GM08714 (cell line): ENCODE results near the gene GRM7.

ENCODE experiments used
- H3K4me3 ChIP-seq: fragments of 200-500 bp; sonication (Bioruptor generic); 2 replicates; pipeline ENCODE4 v1.5.1; 2014; ENCODE audit warnings: mild to moderate bottlenecking, low read length, inconsistent platforms
- ZNF274 ChIP-seq: IDR thresholded peaks from 2 replicates; pipeline ENCODE4 v1.6.1; 2012; ENCODE audit warnings: mild to moderate bottlenecking, low read depth, low read length

The GRM7 gene

DNA sequence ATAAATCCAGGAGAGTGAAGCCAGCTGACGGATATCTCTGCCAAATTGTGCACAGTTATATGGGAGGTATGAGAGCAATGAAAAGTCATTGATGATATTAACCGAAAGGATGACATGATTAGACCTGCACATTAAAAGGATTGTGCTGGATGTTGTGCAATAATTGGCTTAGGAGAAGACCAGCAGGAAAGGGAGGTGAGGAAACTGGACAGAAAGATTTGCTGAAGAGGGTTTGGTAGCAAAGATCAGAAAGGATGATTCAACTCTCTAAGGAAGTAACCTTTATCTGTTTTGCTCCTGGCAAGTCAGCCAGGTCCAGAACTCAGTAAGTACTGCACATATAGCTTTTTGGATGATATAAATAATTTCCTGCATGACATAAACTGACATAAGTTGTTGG lies 704.7 kb downstream of the GRM7 start:
- no peak overlapping the region for H3K4me3 ChIP-seq
- TF ChIP-seq ZNF274 = no peak

DNA sequence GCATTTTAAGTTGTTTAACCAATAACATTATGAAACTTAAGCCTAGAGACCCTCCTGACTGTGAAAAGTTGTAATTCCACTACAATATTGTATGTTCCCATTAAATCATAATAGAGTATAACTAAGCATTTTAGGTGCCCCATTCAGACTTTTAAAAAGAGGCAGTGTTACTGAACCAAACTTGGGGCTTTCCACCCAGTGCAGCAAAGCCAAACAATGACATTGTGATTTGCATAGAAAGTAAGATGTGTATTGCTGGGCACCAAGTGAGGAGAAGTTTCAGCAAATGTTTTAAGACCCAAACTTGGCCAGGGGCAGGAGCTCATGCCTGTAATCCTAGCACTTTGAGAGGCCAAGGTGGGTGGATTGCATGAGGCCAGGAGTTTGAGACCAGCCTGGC lies 706.2 kb downstream of the GRM7 start:
- TF ChIP-seq ZNF274 = no peak
- no peak overlapping the region for H3K4me3 ChIP-seq

DNA sequence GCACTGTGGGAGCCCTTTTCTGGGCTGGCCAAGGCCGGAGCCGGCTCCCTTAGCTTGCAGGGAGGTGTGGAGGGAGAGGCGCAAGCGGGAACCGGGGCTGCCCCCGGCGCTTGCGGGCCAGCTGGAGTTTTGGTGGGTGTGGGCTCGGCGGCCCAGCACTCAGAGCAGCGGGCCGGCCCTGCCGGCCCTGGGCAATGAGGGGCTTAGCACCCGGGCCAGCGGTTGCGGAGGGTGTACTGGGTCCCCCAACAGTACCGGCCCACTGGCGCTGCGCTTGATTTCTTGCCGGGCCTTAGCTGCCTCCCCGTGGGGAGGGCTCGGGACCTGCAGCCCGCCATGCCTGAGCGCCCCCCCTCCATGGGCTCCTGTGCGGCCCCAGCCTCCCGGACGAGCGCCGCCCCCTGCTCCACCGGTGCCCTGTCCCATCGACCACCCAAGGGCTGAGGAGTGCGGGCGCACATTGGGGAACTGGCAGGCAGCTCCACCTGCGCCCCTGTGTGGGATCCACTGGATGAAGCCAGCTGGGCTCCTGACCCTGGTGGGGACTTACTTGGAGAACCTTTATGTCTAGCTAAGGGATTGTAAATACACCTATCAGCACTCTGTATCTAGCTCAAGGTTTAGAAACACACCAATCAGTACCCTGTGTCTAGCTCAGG lies 707.7 kb downstream of the GRM7 start:
- TF ChIP-seq ZNF274 = no peak

DNA sequence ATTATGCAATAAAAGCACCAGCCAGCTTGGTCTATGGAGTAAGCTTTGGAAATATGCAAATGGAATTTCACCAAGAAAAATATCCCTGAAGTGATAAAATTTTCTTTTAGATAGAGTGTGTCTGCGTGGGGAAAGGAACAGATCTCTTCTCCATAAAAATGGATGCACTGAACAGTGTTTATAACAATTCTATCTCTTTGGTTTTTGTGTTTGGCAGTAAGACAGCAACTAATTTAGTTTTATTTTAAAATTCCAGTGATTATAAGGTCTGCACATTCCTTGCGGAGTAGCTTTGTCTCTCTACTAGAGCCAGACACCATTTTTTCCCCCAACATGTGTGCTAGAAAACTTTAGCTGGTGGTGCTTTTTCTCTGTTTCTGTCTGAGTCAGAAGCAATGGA lies 712.4 kb downstream of the GRM7 start:
- no peak overlapping the region for H3K4me3 ChIP-seq
- no peak for TF ChIP-seq ZNF274

More for the DNA sequence above, 707.7 kb downstream of the GRM7 start:
- H3K4me3 ChIP-seq = no peak overlapping the region

DNA sequence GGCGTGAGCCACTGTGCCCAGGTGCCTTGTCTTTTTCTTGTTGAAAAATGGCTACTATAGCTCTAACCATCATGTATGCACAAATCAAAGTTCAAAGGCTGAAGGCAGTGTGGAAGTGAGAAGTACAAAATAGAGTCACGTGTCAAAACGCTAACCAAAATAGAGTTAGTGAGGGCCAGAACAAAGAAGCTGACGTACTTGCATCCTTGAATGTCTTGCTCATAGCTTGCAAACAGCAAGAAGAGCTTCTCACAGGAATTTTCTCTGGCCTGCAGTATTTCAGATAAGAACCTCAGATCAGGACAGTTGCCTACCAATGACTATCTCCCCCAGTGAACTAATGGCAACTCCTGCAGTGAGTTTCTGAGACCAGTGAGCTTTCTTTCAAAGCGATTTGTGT lies 713.5 kb downstream of the GRM7 start:
- no peak for TF ChIP-seq ZNF274
- no peak overlapping the region for H3K4me3 ChIP-seq

DNA sequence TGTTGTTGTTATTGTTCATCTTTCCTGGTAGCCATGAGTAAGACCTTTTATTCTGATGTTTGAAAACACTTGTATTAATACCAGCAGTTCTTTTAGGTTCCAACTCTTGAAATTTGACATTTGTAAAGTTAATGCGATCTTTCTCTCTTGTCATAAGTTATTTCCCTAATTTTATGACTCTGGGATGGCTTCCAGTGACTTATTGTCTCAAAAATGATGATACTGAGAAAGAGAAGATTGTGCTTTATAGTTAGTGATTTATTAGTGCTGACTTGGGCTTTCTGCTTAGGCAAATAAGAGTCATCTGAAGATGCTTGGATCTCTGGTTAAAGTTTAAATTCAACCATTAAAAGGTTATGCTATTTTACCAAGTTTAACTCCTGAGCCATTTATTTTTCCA lies 715.2 kb downstream of the GRM7 start:
- TF ChIP-seq ZNF274 = no peak
- H3K4me3 ChIP-seq = no peak overlapping the region

DNA sequence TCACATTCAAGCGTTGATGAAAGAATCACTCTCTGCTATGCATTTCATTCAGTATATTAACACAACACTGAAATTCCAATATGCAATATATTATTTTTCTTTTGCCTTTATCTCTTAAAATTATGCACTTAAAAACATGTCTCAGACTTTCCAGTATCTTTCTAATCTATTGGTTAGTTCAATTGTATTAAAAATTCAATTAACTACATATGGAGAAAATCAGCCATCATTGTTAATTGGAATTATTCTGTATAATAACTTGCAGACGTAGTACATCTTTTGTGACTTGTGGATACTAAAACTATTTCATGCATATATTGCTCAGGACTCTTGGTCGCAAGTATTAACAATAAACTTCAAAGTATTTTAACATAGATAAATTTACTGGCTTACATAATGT lies 715.6 kb downstream of the GRM7 start:
- no peak overlapping the region for H3K4me3 ChIP-seq
- no peak for TF ChIP-seq ZNF274

DNA sequence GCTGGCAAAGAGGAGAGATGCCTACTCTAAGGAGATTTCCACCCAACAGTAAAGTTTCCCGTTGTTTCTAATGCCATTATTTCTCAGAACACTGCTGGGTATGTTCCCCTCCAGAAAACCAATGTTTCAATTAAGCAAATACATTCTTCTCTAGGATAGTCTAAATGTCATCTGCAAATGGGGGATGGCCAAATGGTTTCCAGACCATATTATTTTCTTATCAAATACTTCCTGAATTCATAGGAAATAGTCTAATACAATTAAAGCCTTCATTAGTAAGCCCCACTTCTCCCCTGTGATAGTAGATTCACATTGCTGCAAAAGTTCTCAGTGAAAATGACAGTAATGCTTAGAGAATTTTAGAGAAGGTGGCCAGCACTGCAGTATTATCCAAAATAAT lies 716.6 kb downstream of the GRM7 start:
- TF ChIP-seq ZNF274 = no peak
- no peak overlapping the region for H3K4me3 ChIP-seq

DNA sequence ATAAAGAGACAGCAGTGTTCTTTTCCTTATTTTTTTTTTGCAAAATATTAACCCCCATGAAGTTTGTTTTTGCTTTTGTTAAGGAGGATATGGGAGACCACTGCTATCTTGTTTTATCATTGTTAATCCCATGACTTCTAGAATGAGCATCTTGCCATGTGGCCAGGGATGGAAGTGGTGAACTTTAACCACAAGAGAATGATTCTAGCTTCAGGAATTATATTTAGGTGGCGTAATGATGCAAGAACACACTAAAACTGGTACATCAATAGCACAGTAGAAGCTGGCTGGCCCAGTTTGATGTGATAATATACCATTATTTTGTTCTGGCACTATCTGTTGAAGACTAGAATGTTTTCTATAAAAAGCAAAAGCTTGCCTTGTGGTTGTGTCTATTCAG lies 720.9 kb downstream of the GRM7 start:
- H3K4me3 ChIP-seq = no peak overlapping the region
- no peak for TF ChIP-seq ZNF274

DNA sequence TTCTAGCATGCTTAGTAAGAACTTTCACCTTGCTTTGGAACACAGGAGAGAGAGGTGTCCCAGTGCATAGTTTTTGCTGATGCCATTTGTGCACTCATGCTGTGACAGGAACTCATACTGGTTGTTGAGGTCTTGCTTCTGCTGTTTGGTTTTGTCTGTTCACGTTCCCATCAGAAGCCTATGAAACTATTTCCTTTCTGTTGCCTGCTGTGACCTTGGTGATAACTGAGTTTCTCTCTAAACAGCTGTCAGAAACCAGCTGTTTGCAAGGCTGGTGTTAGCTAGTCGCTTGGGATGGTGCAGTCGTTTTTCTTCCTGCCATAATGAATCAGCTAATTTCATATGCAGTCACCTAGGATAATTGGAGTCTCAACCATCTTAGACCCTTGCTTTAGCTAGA lies 724.1 kb downstream of the GRM7 start:
- no peak for TF ChIP-seq ZNF274
- no peak overlapping the region for H3K4me3 ChIP-seq

DNA sequence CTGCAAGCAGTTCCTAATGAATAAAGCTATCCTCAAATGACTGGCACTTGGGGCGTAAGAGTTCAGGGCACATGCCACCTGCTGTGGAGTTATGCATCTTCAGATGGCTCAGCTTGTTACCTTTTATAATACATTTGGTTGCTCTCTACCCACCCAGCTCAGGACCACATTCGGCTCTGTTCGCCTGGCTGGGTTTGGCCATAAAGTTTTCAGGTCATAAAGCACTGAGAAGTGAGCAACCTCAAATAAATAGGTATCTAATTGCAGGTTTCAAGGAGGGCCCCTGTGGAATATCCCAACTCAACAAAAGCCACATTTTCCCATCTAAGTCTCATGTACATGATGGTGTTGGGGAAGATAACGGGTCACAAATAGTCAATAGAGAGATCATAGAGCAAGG lies 727.3 kb downstream of the GRM7 start:
- TF ChIP-seq ZNF274 = no peak
- no peak overlapping the region for H3K4me3 ChIP-seq

DNA sequence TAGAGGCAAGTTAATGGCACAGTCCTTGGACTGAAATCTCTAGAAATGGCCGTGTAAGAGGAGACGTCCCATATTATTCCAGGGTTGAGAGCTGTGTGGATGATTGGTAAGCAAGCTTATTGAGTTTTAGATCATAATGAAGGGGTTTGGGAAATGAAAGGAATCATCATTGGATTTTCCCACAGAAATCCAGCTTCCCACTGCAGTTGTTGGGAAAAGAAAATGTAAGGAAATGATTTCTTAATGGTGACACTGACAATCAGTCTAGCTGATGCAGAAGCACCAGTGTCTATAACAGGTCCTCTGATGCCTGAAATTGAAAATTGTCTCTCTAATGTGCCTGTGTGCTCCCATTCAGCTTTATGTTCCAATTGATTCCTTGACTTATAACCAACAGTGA lies 728.6 kb downstream of the GRM7 start:
- no peak for TF ChIP-seq ZNF274

DNA sequence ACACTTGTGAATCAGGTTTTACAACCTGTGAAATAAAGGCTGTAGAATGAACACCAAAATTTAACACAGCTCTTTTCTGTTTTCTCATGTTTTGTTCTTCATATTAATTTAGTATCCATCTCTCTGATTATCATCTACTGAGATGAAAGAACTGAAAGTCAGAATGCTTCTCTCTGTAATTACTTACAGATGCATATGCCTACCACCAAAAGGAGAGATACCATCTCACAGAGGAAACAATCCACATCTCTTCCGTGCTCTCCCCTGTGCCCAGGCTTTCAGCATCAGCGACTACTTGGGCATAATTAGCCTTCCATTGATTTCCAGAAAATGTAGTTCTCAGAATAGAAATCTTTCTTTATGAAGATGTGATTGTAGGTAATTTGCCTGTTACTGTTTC lies 741.4 kb downstream of the GRM7 start:
- TF ChIP-seq ZNF274 = no peak

More for the DNA sequence above, 728.6 kb downstream of the GRM7 start:
- H3K4me3 ChIP-seq = no peak overlapping the region

DNA sequence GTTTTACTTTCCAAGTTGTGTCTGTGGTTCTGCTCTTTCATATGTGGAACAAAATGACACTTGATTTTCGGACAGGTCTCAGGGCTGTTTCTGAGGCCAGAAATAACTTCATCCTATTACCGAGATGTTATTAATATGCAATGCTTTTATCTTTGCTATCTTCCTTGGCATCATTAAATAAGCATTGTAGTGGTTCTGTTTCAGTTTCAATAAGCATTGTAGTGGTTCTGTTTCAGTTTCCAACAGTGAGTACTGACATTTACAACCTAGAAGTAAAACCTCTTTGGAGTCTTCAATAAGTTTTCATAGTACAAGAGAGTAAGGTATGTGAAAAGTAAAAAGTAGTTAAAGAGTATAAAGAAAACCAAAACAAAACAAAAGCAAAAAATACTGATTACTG lies 746.2 kb downstream of the GRM7 start:
- H3K4me3 ChIP-seq = no peak overlapping the region

More for the DNA sequence above, 741.4 kb downstream of the GRM7 start:
- H3K4me3 ChIP-seq = no peak overlapping the region

DNA sequence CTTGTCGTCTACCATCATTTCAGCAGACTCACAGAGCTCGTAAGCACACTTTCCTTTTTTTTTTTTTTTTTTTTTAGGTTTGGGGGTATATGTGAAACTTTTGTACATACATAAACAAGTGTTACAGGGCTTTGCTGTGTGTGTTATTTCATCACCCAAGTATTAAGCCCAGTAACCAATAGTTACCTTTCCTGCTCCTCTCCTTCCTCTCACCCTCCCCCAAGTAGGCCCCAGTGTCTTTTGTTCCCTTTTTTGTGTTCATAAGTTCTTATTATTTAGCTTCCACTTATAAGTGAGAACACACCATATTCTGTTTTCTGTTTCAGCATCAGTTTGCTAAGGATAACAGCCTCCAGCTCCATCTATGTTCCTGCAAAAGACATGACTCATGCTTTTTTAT lies 746.8 kb downstream of the GRM7 start:
- no peak for TF ChIP-seq ZNF274
- no peak overlapping the region for H3K4me3 ChIP-seq

More for the DNA sequence above, 746.2 kb downstream of the GRM7 start:
- TF ChIP-seq ZNF274 = no peak

DNA sequence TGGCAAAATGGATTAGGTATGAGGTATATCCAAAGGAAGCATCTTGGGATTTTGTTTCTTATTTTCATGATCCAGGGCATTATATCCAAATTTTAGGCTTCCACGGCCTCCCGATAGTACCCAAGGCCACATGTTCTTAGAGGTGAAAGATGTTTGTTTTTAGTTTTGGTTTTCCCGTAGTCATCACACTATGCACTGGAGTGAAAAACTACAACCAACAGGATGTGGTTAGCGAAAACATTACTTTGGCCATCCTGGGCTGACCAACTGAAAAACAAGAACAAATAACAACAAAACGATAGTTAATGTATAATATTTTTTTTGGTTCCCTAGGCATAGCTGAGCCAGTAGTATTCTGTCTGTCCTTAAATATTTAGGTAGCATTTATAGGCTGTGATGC lies 749.7 kb downstream of the GRM7 start:
- TF ChIP-seq ZNF274 = no peak
- H3K4me3 ChIP-seq = no peak overlapping the region
